Mammary epithelial cell (primary cell): Measurements from ENCODE around the gene HNMT.

Source experiments
- EZH2 ChIP-seq: IDR thresholded peaks from 2 replicates; pipeline ENCODE4 v1.6.1; 2012; ENCODE audit warnings: low read length, inconsistent platforms, borderline replicate concordance
- TF ChIP-seq, protein P1 (sequence below), 2 donors: IDR thresholded peaks in 1 of 2; conservative IDR thresholded peaks in 1 of 2; 2 replicates each; pipeline ENCODE4 v1.5.1; 2011 to 2012; ENCODE audit warnings: inconsistent platforms in 2 of 2, low read length in 2 of 2, mild to moderate bottlenecking in 2 of 2, control low read depth in 1 of 2, low read depth in 1 of 2; ENCODE audit not compliant: insufficient read depth in 1 of 2; ENCODE audit errors: extremely low read depth in 1 of 2

DNA sequence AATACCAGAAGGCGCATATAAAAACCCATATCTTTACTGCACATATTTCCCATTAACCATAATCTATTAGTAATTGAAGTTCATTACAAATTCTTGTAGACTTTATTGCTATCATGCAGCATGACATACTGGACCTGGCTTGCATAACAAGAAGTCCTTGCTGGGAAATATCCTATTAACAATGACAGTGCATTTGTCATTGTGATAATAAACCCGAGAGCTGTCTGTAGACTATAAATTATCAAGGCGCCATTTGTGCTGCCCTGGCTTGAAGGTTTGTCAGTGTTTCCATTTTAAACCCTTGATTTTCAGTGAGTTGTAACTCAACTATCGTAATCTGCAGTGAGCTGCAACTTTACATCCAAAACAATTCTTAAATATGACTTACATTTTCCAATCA, 59.0 kb downstream of the HNMT start:
- TF ChIP-seq, protein P1, sequence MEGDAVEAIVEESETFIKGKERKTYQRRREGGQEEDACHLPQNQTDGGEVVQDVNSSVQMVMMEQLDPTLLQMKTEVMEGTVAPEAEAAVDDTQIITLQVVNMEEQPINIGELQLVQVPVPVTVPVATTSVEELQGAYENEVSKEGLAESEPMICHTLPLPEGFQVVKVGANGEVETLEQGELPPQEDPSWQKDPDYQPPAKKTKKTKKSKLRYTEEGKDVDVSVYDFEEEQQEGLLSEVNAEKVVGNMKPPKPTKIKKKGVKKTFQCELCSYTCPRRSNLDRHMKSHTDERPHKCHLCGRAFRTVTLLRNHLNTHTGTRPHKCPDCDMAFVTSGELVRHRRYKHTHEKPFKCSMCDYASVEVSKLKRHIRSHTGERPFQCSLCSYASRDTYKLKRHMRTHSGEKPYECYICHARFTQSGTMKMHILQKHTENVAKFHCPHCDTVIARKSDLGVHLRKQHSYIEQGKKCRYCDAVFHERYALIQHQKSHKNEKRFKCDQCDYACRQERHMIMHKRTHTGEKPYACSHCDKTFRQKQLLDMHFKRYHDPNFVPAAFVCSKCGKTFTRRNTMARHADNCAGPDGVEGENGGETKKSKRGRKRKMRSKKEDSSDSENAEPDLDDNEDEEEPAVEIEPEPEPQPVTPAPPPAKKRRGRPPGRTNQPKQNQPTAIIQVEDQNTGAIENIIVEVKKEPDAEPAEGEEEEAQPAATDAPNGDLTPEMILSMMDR (conservative IDR thresholded peaks at IDR 0.05 in 1 of 2, IDR thresholded peaks at IDR 0.05 in 1 of 2; ENCODE audit: extremely low read depth in 1 of 2, insufficient read depth in 1 of 2, low read depth in 1 of 2, low read length in 2 of 2), result no peak
- TF ChIP-seq EZH2, result no peak
